GM18870 (cell line): ENCODE results near the gene FHIT.

Experiments
- ATAC-seq: cut with Tn5 transposase; IDR thresholded peaks from one replicate; pipeline ENCODE4 v1.9.1; 2021; ENCODE audit warnings: moderate library complexity; ENCODE audit not compliant: unreplicated experiment

The FHIT gene

DNA sequence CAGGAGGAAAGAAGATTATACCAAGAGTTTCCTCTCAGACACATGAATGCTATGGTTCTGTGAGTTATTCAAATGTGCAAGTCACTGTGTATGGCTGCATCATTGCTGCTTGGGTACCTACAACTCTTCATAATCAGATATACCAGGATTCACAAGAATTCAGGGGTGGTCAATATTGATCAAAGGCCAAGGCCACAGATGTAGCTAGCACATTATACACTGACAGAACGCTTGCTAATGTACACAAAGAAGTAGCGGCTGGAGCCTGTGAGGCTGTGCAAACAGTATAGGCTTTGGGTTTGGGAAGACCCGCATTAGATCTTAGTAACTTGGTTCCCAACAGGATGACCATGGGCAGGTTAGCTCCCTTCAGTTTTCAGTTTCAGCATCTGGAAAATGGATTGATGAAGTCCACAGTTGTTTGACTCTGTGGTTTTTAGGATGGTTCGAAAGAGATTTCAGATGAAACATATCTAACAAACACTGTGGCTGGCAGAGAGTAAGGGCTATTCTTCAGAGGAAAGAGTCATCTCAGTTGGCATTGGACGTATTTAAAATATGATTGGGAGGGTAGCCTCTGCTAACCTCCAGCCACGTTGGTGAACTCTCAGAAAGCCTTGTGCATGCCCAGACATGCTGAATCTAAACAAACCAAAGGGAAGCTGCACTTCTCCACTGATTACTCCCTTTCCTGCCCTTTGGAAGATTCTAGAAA is 1452.7 kb downstream of the FHIT start:
- no peak for ATAC-seq

DNA sequence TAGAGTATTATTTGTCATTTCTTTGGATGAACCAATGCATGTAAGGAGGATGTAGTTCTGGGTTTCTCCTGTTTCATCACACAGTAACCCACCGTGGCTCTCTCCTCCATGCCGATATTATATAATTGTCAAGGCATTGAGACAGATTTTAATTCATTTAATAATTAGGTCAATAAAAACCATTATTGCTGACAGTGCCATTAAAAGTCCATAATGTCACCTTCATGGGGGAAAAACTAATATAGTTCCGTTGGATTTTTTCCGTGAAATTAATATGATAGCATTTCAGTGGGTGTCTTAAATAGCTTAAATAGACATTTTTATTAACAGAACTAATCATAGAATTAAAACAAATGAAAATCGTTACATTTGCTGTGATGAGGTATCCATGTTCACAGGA is 1453.7 kb downstream of the FHIT start:
- ATAC-seq: no peak

DNA sequence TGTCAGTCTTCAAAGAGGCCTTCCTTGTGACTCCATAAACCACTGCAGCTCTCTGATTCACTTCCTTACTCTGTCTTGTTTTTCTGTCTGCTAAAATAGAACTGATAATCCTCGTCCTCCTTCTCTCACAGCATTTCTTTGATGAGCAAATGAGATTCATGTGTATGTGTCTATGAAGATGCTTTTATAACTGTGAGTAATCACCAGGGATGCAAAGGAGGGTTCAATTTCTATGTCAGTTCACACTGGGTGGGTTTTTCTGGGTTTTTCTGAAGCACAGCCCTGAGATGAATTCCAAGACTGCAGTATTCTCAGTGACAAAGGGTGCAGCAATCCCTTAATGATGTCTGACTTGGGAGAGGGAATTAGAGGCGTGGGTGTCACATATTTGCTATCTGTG is 1454.8 kb downstream of the FHIT start:
- ATAC-seq: no peak

DNA sequence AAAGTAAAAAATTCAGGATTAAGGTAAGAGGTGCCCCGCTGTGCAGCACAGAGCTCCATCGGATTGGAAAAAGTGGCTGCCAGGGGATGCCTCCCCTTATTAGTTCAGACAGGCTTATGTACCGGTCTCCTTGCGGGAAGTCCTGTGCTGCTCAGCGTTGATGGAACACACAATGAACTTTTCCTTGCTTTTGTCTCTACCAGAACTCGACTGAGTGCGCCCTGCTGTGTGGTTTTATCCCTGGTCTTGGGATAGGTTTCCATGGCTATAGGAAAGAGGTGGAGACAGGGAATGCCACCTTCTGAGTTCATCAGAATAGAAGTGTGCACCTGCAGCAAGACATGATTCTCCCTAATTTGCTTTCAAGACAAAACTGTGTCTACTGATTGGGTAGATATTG is 1455.5 kb downstream of the FHIT start:
- ATAC-seq: no peak

DNA sequence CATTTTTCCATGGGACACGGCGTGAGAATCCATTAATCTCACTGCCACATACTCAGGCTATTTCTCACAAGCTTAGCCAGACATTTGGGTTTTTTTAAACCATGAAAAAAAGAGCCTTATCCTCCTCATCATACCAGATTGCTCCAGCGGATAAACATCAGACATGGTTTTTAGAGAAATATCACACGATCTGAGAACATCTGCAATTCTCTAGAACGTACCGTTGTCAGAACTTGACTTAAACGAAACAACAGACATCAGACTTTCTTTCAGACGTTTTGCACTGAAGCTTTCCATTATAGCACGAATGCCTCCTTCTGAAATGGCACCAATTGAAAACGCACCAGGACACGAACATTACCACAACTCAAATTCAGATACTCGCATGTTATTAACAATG is 1457.3 kb downstream of the FHIT start:
- no peak for ATAC-seq

DNA sequence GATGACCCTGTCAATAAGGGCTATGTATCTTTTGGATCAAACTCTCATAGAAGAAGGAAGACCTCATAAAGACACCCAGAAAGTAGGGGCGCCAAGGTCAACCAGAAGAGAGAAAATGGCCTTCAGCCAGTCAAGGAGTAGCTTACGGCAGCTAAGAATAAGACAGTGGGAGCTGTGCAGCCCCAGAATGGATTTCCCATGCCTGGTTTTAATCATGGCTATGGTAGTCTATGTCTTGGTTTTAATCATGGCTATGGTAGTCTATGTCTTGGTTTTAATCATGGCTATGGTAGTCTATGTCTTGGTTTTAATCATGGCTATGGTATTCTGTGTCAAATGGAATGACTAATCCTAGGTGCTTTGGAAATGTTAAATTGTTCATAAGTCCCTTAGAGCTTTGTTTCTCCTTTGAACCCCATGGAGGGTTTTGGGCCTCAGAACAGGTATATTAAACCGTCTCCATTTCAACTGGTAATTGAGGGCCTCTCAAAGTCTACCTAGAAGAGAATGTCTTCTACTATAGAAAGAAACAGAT is 1459.4 kb downstream of the FHIT start:
- ATAC-seq: no peak

DNA sequence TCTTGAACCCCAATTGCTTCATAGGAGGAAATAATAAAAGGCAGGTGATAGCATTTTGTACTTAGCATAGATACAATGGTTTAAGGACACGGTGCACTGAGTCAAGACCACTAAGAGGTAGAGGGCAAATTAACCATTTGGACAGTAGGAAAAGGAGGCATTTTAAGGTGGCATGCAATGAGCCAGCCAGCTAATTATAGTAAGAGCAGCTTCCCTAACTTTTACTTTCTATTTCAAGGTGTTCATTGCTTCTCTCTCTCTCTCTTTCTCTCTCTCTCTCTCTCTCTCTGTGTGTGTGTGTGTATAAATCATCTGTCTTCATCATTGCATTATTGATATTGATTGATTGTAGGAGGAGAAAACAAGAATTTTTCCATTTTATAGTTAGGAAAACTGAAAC is 1461.0 kb downstream of the FHIT start:
- ATAC-seq: no peak

DNA sequence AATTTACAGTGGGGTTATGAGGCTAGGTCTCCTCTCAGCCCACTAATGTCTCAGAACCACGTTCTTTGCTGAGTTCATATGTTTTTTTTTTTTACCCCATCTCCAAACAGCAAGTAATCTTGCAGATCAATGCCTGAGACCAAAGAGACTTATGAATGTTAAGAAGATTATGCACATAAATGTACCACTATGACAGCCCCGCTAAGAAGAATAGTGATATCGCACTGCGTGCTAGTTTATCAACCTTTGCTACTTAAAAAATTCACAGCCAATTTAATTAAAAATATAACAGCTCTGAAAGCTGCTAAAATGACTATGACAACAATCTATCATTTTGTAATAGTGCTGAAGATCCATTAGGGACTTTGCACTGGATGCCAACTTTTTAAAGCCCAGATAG is 1462.5 kb downstream of the FHIT start:
- ATAC-seq: no peak

DNA sequence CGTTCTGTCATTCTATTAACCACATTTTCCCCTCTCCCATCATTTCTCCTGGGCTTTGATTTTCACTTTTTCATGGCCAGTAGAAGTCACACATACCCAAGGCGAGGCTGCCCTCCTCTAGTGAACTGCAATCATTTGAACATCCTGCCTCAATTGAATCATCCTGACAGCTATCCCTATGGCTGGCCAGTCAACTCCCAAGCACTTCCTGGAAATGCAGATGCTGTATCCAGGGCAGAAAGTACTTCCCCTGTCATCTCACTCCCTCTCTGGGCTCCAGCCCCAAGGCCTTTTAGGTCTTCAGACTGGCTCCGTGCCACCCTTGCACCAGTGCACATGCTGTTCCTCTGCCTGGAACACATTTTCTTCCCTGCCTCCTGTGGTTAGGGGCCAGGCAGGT is 1463.1 kb downstream of the FHIT start:
- no peak for ATAC-seq

DNA sequence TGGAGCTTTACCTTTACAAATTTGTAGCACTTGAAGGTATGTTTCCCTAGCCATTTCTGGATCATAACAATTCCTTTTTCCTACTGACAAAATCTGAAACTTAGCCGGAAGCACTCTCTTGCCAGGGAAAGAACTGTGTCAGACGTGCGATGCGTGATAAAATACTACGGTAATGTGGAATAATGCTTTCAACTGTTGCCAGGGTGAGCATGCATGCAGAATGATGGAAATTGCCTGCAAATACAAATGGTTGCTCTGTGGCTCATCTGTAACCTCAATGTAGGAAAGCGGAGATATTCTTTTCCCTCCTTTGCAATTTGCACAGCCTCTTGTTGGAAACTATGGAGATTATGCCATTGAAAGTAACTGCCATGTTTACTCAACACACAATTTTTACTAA is 1464.9 kb downstream of the FHIT start:
- no peak for ATAC-seq

DNA sequence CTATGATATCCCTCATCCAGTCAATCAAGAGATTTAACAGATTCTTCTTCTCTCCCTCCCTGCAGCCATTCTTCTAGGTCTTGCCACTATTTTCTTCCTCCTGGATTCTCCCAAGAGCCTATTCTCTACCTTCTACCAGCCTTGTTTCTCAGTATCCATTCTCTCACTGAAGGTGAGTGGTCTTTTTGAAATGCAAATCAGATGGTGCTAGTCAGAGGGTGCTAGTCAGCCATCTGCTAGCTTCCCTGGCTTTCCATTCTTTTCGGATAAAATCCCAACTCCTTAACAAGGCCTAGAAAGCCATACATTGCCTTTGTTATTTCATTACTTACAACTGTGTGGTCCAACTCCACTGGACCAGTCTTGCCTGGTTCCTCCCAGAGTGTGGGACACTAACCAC is 1467.1 kb downstream of the FHIT start:
- no peak for ATAC-seq

DNA sequence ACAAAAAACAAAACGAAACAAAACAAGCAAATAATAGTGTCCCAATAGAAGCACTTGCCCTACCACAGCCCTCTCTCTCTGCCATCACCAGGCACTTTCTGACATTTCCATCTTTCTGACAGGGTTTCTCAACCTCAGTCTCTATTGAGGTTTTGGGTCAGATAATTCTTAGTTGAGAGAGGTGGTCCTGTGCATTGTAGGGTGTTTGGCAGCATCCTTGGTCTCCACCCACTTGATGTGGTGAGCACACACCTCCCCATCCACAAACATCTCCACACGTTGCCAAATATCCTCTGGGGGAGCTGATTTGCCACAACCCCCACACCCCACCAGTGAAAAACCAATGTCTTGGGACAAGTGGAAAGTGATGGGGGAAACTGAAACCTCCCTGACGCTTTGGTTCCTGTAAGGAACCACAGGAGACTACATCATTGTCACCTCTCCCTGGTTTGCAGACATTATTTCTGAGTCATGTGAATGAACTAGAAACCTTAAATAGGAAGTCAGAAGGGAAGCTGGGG is 1467.7 kb downstream of the FHIT start:
- ATAC-seq: no peak

DNA sequence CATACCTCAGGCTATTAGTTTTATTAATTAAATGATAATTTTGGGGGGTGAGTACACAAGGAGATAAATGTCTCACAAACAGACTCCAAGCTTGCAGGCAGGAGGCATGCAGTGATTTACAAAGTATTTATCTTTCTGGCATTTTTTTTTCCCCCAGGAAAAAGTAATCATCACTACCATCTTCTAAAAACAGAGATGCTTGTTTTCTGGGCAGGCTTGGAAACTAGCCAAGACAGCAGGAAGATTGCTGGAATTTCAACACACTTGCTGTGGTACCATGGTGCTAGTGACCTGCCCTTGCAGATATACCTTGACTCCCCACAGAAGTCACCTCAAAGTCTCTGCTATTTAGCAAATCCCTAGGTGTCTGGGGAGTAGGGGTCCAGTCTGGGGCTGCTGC is 1468.6 kb downstream of the FHIT start:
- no peak for ATAC-seq

DNA sequence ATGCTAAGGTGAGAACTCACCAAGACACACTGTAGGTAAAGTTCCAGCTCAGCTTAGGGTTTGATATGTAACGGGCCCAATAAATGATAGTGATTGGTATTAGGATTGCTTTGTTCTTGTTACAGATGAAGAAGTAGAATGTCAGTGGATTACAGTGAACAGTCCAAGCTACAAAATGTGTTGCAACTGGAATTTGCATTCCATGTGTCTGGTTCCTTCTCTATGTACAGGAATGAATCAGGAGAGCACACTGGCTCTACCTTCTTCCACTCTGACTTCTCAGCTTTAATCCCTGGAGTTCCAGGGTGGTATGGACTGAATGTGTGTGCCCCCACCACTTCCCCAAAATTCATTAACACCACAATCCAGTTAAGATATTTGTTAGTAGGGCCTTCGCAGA is 1471.0 kb downstream of the FHIT start:
- ATAC-seq: no peak

DNA sequence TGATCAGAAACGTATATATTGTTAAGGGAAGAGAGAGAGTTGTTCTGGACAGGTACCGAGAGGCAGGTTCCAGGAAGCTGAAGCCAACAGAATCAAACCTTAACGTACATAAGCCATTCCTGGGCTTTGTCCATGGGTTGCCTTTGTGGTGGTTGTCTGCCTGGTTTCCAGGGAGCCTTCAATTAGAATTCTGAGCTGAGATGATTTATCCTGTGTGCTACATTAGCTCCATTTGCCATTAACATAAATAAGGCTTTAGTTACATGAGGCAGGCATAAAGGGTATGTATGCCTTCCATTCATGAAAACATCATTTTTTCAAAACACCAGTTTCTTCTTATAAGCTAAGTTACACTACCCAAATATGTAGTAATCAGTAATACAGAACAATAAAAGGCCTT is 1472.0 kb downstream of the FHIT start:
- ATAC-seq: no peak

DNA sequence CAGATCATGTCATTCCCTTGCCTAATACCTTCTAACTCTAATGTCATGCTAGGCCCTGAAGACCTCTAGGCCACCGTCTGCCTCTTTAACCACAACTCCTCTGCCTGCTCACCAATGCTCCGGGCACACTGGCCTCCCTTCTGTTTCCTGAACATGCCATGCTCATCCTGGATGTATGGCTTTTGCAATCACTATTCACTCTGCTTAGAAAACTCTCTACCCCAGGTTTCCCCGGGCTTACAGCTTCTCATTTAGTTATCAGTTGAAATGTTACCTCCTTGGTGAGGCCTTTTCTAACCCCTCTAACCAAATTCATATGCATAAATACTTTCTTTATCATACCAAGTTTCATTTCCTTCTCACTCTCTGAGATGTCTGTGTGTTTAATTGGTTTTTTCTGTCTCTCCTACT is 1473.6 kb downstream of the FHIT start:
- ATAC-seq: no peak

DNA sequence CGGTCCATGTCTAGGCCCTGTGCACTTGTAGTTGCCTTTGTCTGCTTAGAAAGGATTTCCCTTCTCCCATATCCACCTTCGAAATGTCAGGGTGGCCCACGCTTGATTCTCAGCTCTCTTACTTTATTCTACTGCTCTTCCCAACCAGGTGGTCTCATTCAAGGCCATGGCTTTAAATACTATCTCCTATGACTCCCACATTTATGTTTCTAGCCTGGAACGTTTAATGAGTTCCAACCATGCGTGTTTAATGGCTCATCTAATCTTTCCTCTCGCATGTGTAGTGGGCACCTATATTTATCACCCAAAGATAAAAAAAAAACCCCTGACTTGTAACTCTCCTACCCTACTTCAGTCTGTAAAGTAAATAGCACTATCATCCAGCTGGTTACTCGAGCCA is 1474.2 kb downstream of the FHIT start:
- no peak for ATAC-seq

DNA sequence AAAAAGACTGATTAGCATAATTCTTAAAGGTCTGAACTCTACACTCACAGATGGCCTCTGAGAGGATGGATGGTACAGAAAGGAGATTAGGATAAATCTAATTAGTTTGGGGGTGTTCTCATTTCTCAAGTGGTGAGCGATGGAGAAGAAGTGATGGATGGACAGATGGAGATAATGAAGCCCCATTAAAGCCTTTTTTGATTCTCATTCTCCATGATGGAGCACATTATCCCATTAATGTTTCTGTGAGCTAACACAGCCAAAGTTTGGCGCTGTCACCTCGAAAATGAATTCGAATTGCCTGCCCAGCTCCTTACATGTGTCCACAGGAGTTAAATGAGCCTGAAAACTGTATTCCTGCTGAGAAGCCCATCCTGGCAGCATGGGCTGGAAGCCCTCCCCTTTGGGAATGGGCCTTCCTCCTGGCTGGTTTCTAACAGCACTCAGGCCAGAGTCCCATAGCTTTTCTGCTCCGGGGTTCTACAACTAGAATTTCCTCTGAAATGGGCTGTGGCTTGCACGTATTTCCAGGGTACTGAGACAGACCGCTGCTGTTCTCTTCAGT is 1475.4 kb downstream of the FHIT start:
- ATAC-seq: no peak

DNA sequence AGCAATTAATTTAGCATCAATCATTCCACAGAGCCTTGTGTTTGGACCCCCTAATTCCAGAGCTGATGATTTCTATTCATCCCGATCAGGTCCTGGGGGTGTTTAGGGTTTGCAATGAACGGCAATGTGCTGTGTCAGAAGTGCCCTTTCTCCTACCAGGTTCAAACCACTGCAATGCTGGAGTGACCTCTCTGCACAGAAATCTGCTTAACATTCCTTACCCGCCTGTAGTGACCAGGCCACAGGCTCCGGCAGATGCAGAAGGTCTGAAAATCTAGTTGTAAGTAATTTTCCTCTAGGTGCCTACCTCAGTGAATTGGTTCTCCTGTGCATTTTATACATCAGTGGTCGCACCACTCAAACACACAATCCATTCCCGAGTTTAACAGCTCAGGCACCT is 1476.1 kb downstream of the FHIT start:
- ATAC-seq: no peak

DNA sequence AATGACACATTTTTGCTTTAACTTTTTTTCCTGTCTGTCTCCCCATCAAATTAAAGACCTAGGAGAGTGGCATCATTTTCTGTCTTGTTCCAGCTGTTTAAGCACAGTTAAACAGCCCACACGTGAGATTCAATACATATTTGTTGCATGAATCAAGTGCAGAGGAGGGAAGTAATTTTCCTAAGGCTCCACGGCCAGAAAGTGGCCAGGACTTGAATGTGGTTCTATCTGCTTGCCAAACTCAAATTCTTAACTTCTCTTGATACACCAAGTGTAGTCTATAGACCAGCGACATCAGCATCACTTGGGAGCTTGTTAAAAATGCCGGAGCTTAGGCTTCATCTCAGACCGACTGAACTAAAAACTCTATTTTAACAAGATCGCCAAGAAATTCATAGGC is 1476.6 kb downstream of the FHIT start:
- no peak for ATAC-seq

DNA sequence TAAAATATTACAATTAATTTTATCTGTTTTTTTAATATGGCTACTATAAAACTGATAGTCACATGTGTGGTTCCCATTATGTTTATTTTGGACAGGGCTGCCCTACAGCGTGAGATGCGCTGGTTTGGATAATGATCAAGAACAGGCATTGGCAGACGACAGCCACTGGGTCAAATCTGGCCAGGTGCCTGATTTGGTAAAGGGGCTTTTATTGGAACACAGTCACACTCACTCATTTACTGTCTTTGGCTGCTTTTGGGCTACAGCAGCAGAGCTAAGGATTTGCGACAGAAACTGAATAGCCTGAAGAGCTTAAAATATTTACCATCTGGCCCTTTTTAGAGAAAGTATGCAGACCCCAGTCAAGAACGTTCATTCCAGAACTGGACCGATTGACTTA is 1477.3 kb downstream of the FHIT start:
- no peak for ATAC-seq
